Measurements from ENCODE around the gene APOC4. TPM values are rescaled to one million over a fixed set of nuclear protein-coding genes. Genes with fewer than 3 reads are reported as not detected.
"Not testable (repeated sequence)": the region's sequence is repeated elsewhere in the genome, so short reads cannot be mapped to it uniquely, and the experiment has no call there.

The APOC4 gene
- polyA plus RNA-seq, 1 donor (not counting 4 experiments of a cell fraction or from before 2014, with no cell fraction given), result not detected

GRCh38 chr19:44969437-44969836 lies 27.4 kb downstream of the APOC4 start:
- no peak overlapping the region for H3K27ac ChIP-seq (ENCODE audit: control insufficient read depth, insufficient read depth, low read length)
- H3K4me2 ChIP-seq (ENCODE audit: control insufficient read depth, extremely low read depth, insufficient read depth, low read depth, low read length), result no peak overlapping the region
- DNase-seq (ENCODE audit: low read depth, low spot score) (no peak), FAIRE-seq (no peak)
- H3K9me3 ChIP-seq (ENCODE audit: control insufficient read depth, low read depth, low read length), result no peaks in the 10 kb centered on the region
- no peaks in the 10 kb centered on the region for H3K4me1 ChIP-seq (ENCODE audit: control insufficient read depth, extremely low read depth, insufficient read depth, low read length)
- no peaks in the 10 kb centered on the region for H3K9me1 ChIP-seq (ENCODE audit: control insufficient read depth, extremely low read depth, insufficient read depth, low read length)
- H3K9ac ChIP-seq (ENCODE audit: control insufficient read depth, extremely low read depth, insufficient read depth, low read length), result no peak overlapping the region
- no peak for TF ChIP-seq EZH2 (IDR thresholded peaks at IDR 0.05; ENCODE audit: low read length)
- TF ChIP-seq CTCF (optimal IDR thresholded peaks at IDR 0.05 in 1 of 3, IDR thresholded peaks at IDR 0.05 in 1 of 3, conservative IDR thresholded peaks at IDR 0.05 in 1 of 3; ENCODE audit: extremely low read depth in 1 of 3, insufficient read depth in 2 of 3, low read length in 3 of 3), result no peak
- H3K36me3 ChIP-seq (ENCODE audit: control insufficient read depth in 2 of 2, extremely low read depth in 1 of 2, insufficient read depth in 2 of 2, low read length in 2 of 2), result peaks cover 10 to 23% of the 10 kb centered on the region in 2 experiments
- dilution Hi-C loops (cut with MboI; ENCODE audit: extremely low pct_ligation_motif_present, low sequenced_read_pairs), result no loop called here
- H3K4me3 ChIP-seq (ENCODE audit: control insufficient read depth in 2 of 3, extremely low read depth in 1 of 3, insufficient read depth in 2 of 3, low read depth in 1 of 3, low read length in 3 of 3), result no peak overlapping the region
- peaks cover 2% of the 10 kb centered on the region for H3K79me2 ChIP-seq (ENCODE audit: control insufficient read depth, insufficient read depth, low read length)
- H3K27me3 ChIP-seq (ENCODE audit: control insufficient read depth, extremely low read depth, insufficient read depth, low read length), result no peaks in the 10 kb centered on the region
- H2AFZ ChIP-seq (ENCODE audit: control insufficient read depth, low read length), result no peak overlapping the region
- no peaks in the 10 kb centered on the region for H4K20me1 ChIP-seq (ENCODE audit: control insufficient read depth, extremely low read depth, insufficient read depth, low read length)

- FAIRE-seq; H3K4me2 ChIP-seq (ENCODE audit: control insufficient read depth, extremely low read depth, insufficient read depth, low read depth, low read length); H3K27me3 ChIP-seq (ENCODE audit: control insufficient read depth, extremely low read depth, insufficient read depth, low read length); H3K4me1 ChIP-seq (ENCODE audit: control insufficient read depth, extremely low read depth, insufficient read depth, low read length); H3K9me1 ChIP-seq (ENCODE audit: control insufficient read depth, extremely low read depth, insufficient read depth, low read length); H4K20me1 ChIP-seq (ENCODE audit: control insufficient read depth, extremely low read depth, insufficient read depth, low read length); H3K9me3 ChIP-seq (ENCODE audit: control insufficient read depth, low read depth, low read length); H3K9ac ChIP-seq (ENCODE audit: control insufficient read depth, extremely low read depth, insufficient read depth, low read length); H2AFZ ChIP-seq (ENCODE audit: control insufficient read depth, low read length); dilution Hi-C loops (cut with MboI; ENCODE audit: extremely low pct_ligation_motif_present, low sequenced_read_pairs); H3K27ac ChIP-seq (ENCODE audit: control insufficient read depth, insufficient read depth, low read length); H3K4me3 ChIP-seq (ENCODE audit: control insufficient read depth in 2 of 3, extremely low read depth in 1 of 3, insufficient read depth in 2 of 3, low read depth in 1 of 3, low read length in 3 of 3); DNase-seq (ENCODE audit: low read depth, low spot score); H3K79me2 ChIP-seq (ENCODE audit: control insufficient read depth, insufficient read depth, low read length): not testable (repeated sequence)
- H3K36me3 ChIP-seq (ENCODE audit: control insufficient read depth in 2 of 2, extremely low read depth in 1 of 2, insufficient read depth in 2 of 2, low read length in 2 of 2), result peaks cover 22% of the 10 kb centered on the region in 2 experiments
These were observed 29.4 kb downstream of the APOC4 start for GRCh38 chr19:44971451-44971850.

DNA sequence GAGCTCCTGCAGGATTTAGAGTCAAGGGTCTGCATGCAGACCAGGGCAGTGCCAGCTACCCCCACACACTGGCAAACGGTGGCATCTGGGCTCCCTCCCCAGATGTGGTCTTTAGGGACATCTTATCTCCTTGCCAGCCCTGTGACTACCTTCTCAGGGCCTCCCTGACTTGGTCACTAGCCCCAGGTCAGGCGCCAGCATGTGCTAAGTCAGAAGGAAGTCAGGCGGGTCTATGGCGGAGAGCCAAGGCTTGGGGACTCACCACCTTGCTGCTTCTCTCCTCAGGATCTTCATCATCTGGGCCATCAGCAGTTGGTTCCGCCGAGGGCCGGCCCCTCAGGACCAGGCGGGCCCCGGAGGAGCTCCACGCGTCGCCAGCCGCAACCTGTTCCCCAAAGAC lies 30.8 kb downstream of the APOC4 start:
- H3K27ac ChIP-seq (ENCODE audit: control insufficient read depth, insufficient read depth, low read length), result no peak overlapping the region
- H3K4me1 ChIP-seq (ENCODE audit: control insufficient read depth, extremely low read depth, insufficient read depth, low read length), result no peaks in the 10 kb centered on the region
- DNase-seq (ENCODE audit: low read depth, low spot score) (no peak), FAIRE-seq (no peak)
- no peak overlapping the region for H3K4me3 ChIP-seq (ENCODE audit: control insufficient read depth in 2 of 3, extremely low read depth in 1 of 3, insufficient read depth in 2 of 3, low read depth in 1 of 3, low read length in 3 of 3)
- peaks cover 19 to 34% of the 10 kb centered on the region in 2 experiments for H3K36me3 ChIP-seq (ENCODE audit: control insufficient read depth in 2 of 2, extremely low read depth in 1 of 2, insufficient read depth in 2 of 2, low read length in 2 of 2)
- no peaks in the 10 kb centered on the region for H4K20me1 ChIP-seq (ENCODE audit: control insufficient read depth, extremely low read depth, insufficient read depth, low read length)
- H3K27me3 ChIP-seq (ENCODE audit: control insufficient read depth, extremely low read depth, insufficient read depth, low read length), result no peaks in the 10 kb centered on the region
- no peak overlapping the region for H3K9ac ChIP-seq (ENCODE audit: control insufficient read depth, extremely low read depth, insufficient read depth, low read length)
- peaks cover 2% of the 10 kb centered on the region for H3K79me2 ChIP-seq (ENCODE audit: control insufficient read depth, insufficient read depth, low read length)
- dilution Hi-C loops (cut with MboI; ENCODE audit: extremely low pct_ligation_motif_present, low sequenced_read_pairs), result no loop called here
- H3K9me1 ChIP-seq (ENCODE audit: control insufficient read depth, extremely low read depth, insufficient read depth, low read length), result no peaks in the 10 kb centered on the region
- H3K9me3 ChIP-seq (ENCODE audit: control insufficient read depth, low read depth, low read length), result no peaks in the 10 kb centered on the region
- TF ChIP-seq EZH2 (IDR thresholded peaks at IDR 0.05; ENCODE audit: low read length), result no peak
- no peak for TF ChIP-seq CTCF (optimal IDR thresholded peaks at IDR 0.05 in 1 of 3, IDR thresholded peaks at IDR 0.05 in 1 of 3, conservative IDR thresholded peaks at IDR 0.05 in 1 of 3; ENCODE audit: extremely low read depth in 1 of 3, insufficient read depth in 2 of 3, low read length in 3 of 3)
- no peak overlapping the region for H2AFZ ChIP-seq (ENCODE audit: control insufficient read depth, low read length)
- H3K4me2 ChIP-seq (ENCODE audit: control insufficient read depth, extremely low read depth, insufficient read depth, low read depth, low read length), result no peak overlapping the region

Data from keratinocyte (primary cell).